ENCODE measurements around the gene C2CD2. TPM values are rescaled to one million over a fixed set of nuclear protein-coding genes. Genes with fewer than 3 reads are reported as not detected.

The C2CD2 gene
- total RNA-seq, 2 experiments from 2014 or later, result 4.5 to 5.9 TPM

DNA sequence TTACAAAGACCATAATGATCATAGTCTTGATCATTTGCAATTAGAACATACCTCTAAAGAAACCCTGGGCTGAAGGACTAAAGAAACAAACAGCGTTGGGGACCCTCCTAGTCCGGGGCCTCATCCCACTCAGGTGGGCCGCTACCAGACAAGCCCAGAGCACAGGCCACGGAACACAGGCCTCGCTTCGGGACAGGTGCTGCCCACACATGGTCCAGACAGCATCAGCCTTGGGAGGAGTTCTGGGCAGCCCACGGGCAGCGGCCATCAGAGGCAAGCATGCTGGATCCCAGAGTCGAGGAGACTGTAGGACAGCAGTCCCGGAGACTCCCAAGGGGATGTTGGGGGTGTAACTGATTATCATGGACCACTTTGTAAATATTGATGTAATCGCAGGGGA is 4.9 kb downstream of the C2CD2 start:
- H2AFZ ChIP-seq (ENCODE audit: low read length), result no peak overlapping the region
- ChIA-PET POLR2A (no interaction called here), CTCF (ENCODE audit: unreplicated experiment) (no interaction called here)
- no peak overlapping the region for H3K4me2 ChIP-seq (ENCODE audit: low read length)
- no peak for TF ChIP-seq EZH2phosphoT487 (IDR thresholded peaks at IDR 0.05; ENCODE audit: borderline replicate concordance, low read depth, low read length)
- TF ChIP-seq, protein P1, sequence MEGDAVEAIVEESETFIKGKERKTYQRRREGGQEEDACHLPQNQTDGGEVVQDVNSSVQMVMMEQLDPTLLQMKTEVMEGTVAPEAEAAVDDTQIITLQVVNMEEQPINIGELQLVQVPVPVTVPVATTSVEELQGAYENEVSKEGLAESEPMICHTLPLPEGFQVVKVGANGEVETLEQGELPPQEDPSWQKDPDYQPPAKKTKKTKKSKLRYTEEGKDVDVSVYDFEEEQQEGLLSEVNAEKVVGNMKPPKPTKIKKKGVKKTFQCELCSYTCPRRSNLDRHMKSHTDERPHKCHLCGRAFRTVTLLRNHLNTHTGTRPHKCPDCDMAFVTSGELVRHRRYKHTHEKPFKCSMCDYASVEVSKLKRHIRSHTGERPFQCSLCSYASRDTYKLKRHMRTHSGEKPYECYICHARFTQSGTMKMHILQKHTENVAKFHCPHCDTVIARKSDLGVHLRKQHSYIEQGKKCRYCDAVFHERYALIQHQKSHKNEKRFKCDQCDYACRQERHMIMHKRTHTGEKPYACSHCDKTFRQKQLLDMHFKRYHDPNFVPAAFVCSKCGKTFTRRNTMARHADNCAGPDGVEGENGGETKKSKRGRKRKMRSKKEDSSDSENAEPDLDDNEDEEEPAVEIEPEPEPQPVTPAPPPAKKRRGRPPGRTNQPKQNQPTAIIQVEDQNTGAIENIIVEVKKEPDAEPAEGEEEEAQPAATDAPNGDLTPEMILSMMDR (conservative IDR thresholded peaks at IDR 0.05; ENCODE audit: low read length), result no peak
- H3K36me3 ChIP-seq (ENCODE audit: insufficient read depth, low read length), result no peaks in the 10 kb centered on the region
- H3K27ac ChIP-seq (ENCODE audit: low read depth, low read length, poor library complexity, severe bottlenecking), result no peak overlapping the region
- DNase-seq (ENCODE audit: low spot score), result no peak
- no peaks in the 10 kb centered on the region for H3K4me1 ChIP-seq (ENCODE audit: insufficient read depth, low read length, poor library complexity, severe bottlenecking)
- H3K9me3 ChIP-seq (ENCODE audit: low read length), result no peaks in the 10 kb centered on the region
- no TSS peak for BruUV-seq (replicated peaks)
- intact Hi-C loops (cut with micrococcal nuclease; ENCODE audit: unreplicated experiment), result no loop called here
- no peak overlapping the region for H3K4me3 ChIP-seq (ENCODE audit: low read depth, low read length, poor library complexity, severe bottlenecking)
- H3K79me2 ChIP-seq (ENCODE audit: insufficient read depth, low read depth, low read length), result no peaks in the 10 kb centered on the region
- H3K9me2 ChIP-seq (ENCODE audit: insufficient read depth, low read length), result no peaks in the 10 kb centered on the region
- no peaks in the 10 kb centered on the region for H4K20me1 ChIP-seq (ENCODE audit: insufficient read depth, low read length)

DNA sequence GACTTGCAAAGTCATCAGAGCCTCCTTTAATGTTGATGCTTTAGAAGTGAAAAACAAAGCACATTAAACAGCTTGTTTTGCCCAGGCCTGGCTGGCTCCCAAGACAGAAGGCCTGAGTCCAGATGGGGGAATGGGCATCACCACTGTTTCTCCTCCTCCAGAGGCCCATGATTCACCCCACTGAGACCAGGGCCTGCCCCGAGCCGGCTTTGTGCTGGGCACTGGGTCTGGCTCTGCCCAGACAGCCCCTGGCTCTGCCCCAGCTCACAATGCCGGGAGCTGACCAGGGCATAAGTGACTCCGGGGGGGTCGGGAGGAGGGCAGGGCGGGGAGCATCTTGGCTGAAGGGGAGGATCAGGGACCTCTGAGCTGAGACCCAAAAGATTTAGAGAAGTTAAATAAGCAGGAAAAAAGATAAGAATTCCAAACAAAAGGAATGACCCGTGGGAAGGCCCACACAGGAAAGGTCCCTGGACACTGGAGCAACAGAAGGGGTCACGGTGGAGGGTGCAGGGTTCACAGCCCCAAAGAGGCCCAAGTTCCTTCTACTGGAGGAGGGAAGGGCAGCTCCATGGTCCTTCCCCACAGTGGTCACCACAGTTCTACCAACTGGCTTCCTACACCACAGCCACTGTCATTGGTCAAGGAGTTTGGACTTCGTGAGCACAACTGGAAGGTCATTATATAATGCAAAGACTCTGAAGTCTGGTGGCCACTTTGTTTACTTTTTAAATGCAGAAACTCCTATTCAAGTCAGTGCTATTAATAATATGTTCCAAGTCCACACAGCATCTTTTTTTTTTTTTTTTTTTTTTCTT is 5.5 kb downstream of the C2CD2 start:
- no peak for TF ChIP-seq EZH2phosphoT487 (IDR thresholded peaks at IDR 0.05; ENCODE audit: borderline replicate concordance, low read depth, low read length)
- H3K79me2 ChIP-seq (ENCODE audit: insufficient read depth, low read depth, low read length), result no peaks in the 10 kb centered on the region
- no peaks in the 10 kb centered on the region for H3K36me3 ChIP-seq (ENCODE audit: insufficient read depth, low read length)
- no peak overlapping the region for H3K4me3 ChIP-seq (ENCODE audit: low read depth, low read length, poor library complexity, severe bottlenecking)
- ChIA-PET POLR2A (interaction anchor here (0.7 kb wide), 1 partner anchor 85 kb away, joined by 3 read pairs; no protein-coding TSS in a partner anchor), CTCF (ENCODE audit: unreplicated experiment) (no interaction called here)
- H2AFZ ChIP-seq (ENCODE audit: low read length), result no peak overlapping the region
- H3K9me2 ChIP-seq (ENCODE audit: insufficient read depth, low read length), result no peaks in the 10 kb centered on the region
- H3K4me1 ChIP-seq (ENCODE audit: insufficient read depth, low read length, poor library complexity, severe bottlenecking), result no peaks in the 10 kb centered on the region
- intact Hi-C loops (cut with micrococcal nuclease; ENCODE audit: unreplicated experiment), result no loop called here
- no TSS peak for BruUV-seq (replicated peaks)
- H3K9me3 ChIP-seq (ENCODE audit: low read length), result no peaks in the 10 kb centered on the region
- no peak for DNase-seq (ENCODE audit: low spot score)
- no peak overlapping the region for H3K4me2 ChIP-seq (ENCODE audit: low read length)
- no peaks in the 10 kb centered on the region for H4K20me1 ChIP-seq (ENCODE audit: insufficient read depth, low read length)
- no peak overlapping the region for H3K27ac ChIP-seq (ENCODE audit: low read depth, low read length, poor library complexity, severe bottlenecking)

DNA sequence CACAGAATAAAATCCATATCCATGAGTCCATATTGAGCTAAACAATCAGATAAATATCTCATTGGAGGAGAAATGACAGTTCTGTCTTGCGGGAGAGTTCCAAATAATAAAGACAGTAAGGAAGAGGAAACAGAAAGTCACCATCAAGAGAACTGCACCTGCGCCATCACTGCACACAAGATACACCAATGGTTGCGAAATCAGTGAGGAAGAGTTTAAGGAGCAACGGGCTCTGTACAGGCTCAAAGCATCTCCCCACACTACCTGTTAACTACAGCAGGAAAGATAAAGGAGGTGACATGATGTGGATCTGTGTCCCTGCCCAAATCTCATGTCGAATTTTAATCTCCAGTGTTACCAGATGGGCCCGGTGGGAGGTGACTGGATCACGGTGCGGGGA is 7.8 kb downstream of the C2CD2 start:
- H3K9me2 ChIP-seq (ENCODE audit: insufficient read depth, low read length), result no peaks in the 10 kb centered on the region
- no peak for DNase-seq (ENCODE audit: low spot score)
- H3K9me3 ChIP-seq (ENCODE audit: low read length), result no peaks in the 10 kb centered on the region
- intact Hi-C loops (cut with micrococcal nuclease; ENCODE audit: unreplicated experiment), result no loop called here
- no peak overlapping the region for H3K27ac ChIP-seq (ENCODE audit: low read depth, low read length, poor library complexity, severe bottlenecking)
- POLR2A ChIA-PET, result no interaction called here
- H3K4me1 ChIP-seq (ENCODE audit: insufficient read depth, low read length, poor library complexity, severe bottlenecking), result no peaks in the 10 kb centered on the region
- no peaks in the 10 kb centered on the region for H3K36me3 ChIP-seq (ENCODE audit: insufficient read depth, low read length)
- no TSS peak for BruUV-seq (replicated peaks)
- no peak overlapping the region for H2AFZ ChIP-seq (ENCODE audit: low read length)
- H3K4me2 ChIP-seq (ENCODE audit: low read length), result no peak overlapping the region
- no peak for TF ChIP-seq EZH2phosphoT487 (IDR thresholded peaks at IDR 0.05; ENCODE audit: borderline replicate concordance, low read depth, low read length)
- TF ChIP-seq, protein P1 (conservative IDR thresholded peaks at IDR 0.05; ENCODE audit: low read length), result no peak
- H3K79me2 ChIP-seq (ENCODE audit: insufficient read depth, low read depth, low read length), result no peaks in the 10 kb centered on the region
- H3K4me3 ChIP-seq (ENCODE audit: low read depth, low read length, poor library complexity, severe bottlenecking), result no peak overlapping the region
- CTCF ChIA-PET (ENCODE audit: unreplicated experiment), result no interaction called here
- H4K20me1 ChIP-seq (ENCODE audit: insufficient read depth, low read length), result no peaks in the 10 kb centered on the region
